ENCODE data around the gene HAX1.
"Not testable (repeated sequence)": the region's sequence is repeated elsewhere in the genome, so short reads cannot be mapped to it uniquely, and the experiment has no call there.

HAX1 gene

DNA sequence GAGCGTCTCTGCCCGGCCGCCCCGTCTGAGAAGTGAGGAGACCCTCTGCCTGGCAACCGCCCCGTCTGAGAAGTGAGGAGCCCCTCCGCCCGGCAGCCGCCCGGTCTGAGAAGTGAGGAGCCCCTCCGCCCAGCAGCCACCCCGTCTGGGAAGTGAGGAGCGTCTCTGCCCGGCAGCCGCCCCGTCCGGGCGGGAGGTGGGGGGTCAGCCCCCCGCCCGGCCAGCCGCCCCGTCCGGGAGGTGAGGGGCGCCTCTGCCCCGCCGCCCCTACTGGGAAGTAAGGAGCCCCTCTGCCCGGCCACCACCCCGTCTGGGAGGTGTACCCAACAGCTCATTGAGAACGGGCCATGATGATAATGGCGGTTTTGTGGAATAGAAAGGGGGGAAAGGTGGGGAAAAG is 15.2 kb downstream of the HAX1 start:
- not testable (repeated sequence) for DNase-seq

DNA sequence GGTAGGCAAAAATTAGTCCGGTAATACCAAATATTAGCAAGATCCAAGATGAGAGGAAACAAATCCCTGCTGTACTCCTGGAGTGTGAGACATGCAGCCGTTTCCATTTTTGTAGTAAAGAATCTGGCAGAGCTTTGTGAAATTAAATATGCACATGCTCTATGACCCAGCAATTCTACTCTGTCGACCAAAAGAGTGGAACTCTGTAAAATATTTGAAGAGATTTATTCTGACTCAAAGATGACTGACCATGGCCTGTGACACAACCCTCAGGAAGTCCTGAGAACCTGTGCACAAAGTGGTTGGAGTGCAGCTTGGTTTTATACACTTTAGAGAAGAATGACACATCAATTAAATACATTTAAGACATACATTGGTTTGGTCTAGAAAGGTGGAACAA is 16.2 kb downstream of the HAX1 start:
- DNase-seq, result no peak

DNA sequence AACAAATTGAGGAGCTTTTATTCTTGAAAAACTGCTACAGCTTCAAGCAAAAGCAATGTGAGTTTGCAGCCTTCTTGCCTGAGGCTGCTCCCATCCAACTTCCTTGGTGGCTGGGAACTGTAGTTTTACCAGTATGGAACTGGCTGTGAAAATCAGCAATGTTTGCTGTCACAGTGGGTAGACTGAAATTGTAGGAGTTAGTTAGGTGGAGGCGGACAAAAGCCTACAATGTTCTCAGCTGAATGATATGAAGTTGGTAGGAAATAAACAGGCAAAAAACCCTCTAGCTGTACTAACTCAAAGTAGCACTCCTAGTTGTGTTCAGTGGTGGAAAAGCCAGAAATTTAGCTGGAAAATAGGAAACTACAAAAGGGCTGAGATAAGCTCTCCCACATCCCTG is 18.5 kb downstream of the HAX1 start:
- no peak for DNase-seq

DNA sequence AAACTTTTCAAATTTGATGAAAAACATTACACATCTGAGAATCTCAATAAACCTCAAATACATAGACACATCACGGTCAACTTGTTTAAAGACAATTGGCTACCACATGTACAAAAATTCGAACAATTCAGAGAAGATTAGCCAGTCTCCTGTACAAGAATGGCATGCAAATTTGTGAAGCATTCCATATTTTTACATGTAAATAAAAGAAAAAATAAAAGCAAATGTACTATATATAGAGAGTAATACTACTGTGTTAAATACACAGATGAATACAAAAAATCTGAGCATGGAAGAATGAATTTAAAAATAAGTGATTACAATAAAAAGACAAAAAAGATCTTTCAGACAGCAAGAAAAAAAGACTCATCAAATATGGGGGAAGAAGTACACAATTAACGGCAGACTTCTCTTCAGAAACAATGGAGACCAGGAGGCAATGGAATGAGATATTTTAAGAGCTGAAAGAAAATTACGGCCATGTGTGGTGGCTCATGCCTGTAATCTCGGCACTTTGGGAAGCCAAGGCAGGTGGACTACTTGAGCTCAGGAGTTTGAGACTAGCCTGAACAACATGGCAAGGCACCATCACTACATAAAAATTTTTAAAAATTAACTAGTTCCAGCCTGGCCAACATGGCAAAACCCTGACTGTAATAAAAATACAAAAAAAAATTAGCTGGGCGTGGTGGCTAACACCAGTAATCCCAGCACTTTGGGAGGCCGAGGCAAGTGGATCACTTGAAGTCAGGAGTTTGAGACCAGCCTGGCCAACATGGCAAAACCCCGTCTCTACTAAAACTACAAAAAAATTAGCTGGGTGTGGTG is 23.2 kb downstream of the HAX1 start:
- no peak for DNase-seq

DNA sequence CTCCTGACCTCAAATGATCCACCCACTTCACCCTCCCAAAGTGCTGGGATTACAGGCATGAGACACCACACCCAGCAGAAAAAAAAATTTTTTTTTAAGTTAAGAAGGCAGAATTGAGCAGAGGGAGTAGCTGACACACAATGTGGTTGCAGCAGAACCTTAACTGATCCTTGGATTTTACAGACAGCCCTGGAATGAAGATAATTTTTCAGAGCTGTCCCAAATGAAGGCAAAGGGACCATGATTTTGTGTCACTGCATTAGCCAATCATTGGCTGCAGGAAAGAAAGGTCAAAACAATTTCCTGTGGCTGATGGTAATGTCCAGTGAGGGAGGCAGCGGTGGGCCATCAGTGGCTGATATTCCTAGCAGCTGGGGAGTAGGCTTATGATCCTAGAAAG is 29.2 kb downstream of the HAX1 start:
- DNase-seq, result no peak

DNA sequence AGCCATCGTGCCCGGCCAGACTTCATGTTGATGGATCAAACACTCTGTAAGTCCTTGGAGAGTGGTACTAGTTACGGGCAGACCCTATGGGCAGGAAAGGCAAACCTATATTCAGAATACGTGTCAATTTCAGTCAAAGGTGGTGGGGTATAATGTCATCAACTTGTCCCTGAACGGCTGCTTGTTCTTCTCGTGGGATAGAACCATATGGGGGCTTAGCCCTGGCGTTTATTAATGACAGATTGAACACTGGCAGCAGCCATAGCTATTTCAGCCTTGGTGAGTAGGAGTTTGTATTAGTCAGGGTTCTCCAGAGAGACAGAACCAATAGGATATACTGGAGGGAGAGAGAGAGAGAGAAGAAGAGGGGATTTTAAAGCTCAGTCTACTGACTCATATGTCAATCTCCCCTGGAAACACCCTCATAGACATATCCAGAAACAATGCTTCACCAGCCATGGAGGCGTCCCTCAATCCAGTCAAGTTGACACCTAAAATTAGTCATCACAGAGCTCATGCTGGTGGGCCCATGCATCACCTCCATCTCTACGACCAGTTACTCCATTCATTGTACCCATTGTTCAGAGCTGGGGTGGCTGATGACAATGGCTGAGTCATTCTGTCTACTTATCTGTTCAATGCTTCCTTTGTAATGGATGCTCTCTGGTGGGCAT is 32.4 kb downstream of the HAX1 start:
- DNase-seq, result peak in 1 of 5 donors; percentile 34

DNA sequence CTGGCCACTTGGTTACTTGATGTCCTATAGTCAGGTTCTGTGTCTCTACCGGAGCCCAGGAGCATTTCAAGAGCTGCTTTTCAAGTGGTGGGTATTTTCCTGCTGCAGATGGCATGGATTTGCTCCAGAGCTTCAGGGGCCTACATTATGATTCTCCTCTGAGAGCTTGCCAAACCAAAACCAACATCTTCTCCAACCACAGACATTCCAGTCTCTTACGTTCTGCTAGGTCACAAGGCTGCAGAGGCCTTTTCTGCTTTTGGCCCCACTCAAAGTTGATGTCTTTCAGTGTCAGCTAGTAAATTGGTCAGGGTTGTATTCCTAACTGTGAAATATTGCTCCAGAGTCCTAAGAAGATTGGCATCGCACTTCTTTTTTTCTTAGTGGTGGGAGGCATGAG is 33.7 kb downstream of the HAX1 start:
- no peak for DNase-seq

DNA sequence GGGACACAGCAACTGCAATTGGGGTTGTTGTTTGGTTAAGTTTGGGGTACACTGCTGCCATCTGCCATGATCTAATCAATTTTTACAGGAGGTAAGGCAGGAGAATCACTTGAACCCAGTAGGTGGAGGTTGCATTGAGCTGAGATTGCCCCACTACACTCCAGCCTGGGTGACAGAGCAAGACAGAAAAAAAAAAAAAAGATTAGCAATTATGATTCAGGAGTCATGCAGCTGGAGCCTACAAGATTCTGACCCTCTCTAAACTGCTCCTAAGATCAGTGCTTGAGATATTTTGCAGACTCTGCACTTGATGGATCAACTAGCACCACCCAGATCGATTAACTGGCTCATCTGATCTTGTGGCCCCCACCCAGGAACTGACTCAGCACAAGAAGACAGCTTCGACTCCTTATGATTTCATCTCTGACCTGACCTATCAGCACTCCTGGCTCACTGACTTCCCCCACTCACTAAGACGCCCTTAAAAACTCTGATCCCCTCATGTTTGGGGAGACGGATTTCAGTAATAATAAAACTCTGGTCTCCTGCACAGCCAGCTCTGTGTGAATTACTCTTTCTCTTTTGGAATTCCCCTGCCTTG is 35.3 kb downstream of the HAX1 start:
- peak in 1 of 5 donors; percentile 42 for DNase-seq

DNA sequence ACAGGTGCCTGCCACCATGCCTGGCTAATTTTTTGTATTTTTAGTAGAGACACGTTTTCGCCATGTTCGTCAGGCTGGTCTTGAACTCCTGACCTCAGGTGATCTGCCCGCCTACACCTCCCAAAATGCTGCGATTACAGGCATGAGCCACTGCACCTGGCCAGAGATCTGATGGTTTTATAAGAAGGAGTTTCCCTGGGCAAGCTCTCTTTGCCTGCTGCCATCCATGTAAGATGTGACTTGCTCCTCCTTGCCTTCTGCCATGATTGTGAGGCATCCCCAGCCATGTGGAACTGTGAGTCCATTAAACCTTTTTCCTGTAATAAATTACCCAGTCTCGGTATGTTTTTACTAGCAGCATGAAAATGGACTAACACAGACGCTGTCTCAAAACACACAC is 36.7 kb downstream of the HAX1 start:
- DNase-seq, result not testable (repeated sequence)

DNA sequence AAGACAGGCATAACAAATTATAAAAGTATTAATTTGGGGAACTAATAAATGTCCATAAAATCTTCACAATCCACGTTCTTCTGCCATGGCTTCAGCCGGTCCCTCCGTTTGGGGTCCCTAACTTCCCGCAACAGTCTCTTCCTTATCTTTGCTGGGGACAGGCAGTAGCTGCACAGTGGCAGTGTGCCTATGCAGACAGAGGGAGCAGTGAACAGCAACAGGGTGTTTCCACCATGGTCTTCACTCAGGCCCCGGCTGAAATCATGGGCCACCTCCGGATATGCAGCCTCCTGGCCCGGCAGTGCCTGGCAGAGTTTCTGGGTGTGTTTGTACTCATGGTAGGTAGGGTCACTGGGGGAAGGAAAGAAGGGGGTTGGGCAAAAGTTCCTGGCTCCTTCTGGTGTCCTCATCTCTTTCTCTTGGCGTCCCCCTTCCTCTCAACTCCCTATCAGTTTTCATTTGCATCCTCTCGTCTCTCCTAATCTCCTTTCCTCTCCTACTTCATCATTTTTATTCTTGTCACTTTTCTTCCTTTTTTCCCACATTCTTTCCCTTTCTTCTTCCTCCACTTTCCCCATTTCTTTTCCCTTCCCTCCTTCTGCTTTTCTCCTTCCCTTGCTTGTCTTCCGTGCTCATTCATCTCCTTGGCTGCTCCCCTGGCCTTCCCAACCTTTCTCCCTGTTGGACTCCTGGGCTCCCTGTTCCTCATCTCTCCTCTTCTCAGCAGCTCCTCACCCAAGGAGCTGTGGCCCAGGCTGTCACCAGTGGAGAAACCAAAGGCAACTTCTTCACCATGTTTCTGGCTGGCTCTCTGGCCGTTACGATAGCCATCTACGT is 40.0 kb downstream of the HAX1 start:
- not testable (repeated sequence) for DNase-seq

DNA sequence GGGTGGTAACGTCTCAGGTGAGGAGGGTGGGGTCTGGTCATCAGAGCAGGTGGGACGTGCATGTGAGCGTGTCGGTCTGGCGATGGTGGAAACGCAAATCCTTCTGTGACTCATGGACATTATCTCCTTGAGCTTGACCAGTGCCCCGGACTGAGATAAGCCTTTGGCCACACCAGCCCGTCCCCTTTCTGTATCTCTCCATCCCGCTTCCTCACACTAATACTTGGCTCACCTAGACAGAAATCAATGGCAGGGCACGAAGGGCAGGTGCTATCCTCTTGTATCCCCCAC is 40.6 kb downstream of the HAX1 start:
- no peak for DNase-seq

DNA sequence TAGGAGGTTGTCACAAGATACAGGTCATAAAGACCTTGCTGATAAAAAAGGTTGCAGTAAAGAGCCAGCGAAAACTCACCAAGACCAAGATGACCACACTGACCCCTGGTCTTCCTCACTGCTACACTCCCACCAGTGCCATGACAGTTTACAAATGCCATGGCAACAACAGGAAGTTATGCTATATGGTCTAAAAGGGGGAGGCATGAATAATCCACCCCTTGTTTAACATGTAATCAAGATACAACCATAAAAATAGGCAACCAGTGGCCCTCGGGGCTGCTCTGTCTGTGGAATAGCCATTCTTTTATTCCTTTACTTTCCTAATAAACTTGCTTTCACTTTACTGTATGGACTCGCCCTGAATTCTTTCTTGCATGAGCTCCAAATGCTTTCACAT is 41.8 kb downstream of the HAX1 start:
- not testable (repeated sequence) for DNase-seq

DNA sequence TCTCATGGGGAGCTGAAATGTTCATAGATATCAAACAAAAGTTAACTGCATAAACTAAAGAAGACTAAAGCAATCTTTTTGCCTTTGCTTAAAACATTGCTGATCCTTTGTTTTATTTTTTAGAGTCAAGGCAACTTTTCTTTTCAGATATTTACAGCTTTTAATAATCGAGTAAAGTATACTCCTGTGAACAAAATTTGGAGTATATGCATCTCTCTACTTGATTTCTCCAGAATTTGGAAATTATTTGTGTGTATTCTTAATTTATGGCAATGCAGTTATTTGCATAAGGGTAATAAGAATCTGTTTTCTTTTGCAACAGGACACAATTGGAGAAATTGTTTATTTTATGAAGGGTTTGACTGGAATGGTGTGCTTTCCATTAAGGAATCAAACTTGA is 44.3 kb downstream of the HAX1 start:
- DNase-seq, result no peak

DNA sequence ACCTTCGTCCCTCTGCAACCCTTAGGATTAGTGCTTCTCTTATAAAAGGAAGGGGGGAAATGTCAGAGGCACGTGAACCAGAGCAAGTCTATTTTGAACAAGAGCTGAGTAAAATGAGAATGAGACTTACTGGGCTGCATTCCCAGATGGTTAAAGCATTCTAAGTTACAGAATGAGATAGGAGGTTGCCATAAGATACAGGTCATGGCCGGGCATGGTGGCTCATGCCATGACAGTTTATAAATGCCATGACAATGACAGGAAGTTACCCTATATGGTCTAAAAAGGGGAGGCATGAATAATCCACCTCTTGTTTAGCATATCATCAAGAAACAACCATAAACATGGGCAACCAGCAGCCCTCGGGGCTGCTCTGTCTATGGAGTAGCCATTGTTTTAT is 46.0 kb downstream of the HAX1 start:
- DNase-seq, result no peak

DNA sequence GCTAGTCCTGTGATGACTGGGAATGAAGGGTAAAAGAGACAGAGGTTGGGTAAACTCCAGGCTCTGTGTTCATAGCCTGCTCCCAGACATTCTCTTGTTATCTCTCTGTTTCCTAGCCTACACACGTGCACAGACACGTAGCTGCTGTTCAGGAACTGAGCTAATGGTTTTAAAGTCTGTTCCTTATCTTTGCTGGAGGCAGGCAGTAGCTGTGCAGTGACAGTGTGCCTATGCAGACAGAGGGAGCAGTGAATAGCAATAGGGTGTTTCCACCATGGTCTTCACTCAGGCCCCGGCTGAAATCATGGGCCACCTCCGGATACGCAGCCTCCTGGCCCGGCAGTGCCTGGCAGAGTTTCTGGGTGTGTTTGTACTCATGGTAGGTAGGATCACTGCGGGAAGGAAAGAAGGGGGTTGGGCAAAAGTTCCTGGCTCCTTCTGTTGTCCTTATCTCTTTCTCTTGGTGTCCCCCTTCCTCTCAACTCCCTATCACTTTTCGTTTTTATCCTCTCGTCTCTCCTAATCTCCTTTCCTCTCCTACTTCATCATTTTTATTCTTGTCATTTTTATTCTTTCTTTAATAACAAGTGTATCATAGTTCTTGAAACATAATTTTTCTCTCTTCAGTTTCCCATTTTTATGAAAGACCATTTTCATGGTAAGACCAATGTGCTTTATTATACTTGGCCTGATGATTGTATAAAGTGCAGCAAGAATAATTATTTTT is 48.6 kb downstream of the HAX1 start, which contains the start of gene AQP10:
AQP10 (plus strand) TSS at position 212 of the 727 bp plus-strand sequence; CDS start at position 275, 63 bp downstream.
- DNase-seq, result no peak

DNA sequence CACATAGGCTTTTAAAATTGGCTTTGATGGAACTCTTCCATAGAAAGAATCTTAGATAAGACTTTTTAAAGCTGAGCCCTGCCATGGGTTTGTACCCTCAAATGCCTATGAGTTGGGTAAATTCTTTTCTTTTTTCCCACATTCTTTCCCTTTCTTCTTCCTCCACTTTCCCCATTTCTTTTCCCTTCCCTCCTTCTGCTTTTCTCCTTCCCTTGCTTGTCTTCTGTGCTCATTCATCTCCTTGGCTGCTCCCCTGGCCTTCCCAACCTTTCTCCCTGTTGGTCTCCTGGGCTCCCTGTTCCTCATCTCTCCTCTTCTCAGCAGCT is 49.1 kb downstream of the HAX1 start:
- not testable (repeated sequence) for DNase-seq

DNA sequence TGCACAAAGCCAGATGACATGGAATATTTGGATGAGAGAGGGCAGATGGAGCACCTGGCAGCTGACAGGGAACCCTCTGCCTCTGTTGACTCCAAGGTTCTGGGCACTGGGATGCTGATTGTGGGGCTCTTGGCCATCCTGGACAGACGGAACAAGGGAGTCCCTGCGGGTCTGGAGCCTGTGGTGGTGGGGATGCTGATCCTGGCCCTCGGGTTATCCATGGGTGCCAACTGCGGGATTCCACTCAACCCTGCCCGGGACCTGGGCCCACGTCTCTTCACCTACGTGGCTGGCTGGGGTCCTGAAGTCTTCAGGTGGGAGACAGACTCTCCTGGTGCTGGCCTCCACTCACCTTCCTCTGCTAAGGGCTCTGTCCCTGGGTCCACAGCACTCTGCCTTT is 51.1 kb downstream of the HAX1 start:
- no peak for DNase-seq

DNA sequence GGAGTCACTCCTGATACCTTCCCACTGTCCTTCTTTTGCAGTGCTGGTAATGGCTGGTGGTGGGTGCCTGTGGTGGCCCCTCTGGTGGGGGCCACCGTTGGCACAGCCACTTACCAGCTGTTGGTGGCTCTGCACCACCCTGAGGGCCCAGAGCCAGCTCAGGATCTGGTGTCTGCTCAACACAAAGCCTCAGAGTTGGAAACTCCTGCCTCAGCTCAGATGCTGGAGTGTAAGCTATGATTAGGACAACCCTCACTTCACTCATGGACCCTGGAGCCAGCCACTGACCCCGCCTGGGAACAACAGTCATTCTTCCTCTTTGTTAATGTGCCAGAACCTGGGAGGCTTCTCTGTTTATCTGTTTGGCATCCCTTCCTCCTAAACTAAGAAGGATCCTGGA is 51.8 kb downstream of the HAX1 start:
- no peak for DNase-seq

DNA sequence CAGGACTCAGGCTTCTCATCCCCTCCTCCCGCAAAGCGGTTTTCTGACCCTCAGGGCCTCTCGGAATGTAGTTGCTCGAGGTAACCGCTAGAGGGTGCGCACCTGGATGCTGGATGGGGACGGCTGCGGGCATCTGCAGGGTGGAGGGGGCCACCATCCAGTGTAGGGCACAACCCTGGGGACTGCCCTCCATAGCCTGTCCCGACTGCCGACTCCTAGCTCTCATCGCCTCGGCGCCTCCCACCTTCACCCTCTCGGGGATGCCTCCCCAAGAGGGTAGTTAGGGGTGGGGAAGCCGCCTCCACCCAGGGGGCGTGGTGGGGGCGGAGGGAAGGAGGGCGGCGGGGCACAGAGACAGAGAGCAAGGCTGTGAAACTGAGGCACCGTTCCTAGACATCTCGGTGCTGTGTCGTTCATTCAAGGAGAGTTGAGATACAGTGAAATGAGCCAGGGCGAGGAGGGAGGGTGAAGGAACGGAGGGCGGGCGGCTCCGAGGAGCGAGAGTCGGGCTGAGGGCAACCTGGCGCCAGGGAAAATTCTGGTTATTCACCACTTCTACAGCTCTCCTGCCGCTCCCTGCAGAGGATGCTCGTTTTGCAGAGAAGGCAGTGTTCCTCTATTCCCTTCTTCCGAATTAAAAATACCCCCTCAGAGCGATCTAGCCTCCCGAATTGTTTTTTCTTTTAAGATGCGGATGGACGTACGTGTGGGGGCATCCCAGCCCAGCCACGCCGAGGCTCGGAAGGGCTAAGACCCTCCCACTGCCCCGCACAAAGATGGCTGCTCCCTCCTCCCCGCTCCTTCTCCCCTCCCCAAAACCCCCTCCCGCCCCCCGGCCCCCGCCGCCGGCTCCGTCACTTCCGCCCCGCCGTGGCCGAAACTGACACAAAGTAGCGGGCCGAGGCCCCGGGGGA is 52.5 kb downstream of the HAX1 start, which contains the start of gene ATP8B2:
ATP8B2 (plus strand) TSS at position 857 of the 914 bp plus-strand sequence. CDS start 2,617 bp downstream, outside the sequence.
- DNase-seq, result peak; percentile 62 to 83 (median 73)

Data from T-helper 1 cell (primary cell).